ENCODE measurements around the gene GRID1.

GRCh38 chr10:86098187-86098881, 268.3 kb downstream of the GRID1 start:
- TF ChIP-seq EGR1 (conservative IDR thresholded peaks at IDR 0.05) (no peak), ZNF644 (tag; IDR thresholded peaks at IDR 0.05; ENCODE audit: low read depth) (no peak), RAD21 (CRISPR knock-in tag; conservative IDR thresholded peaks at IDR 0.05 in 1 of 2, IDR thresholded peaks at IDR 0.05 in 1 of 2) (no peak), HDAC2 (IDR thresholded peaks at IDR 0.05) (no peak), NR1H2 (CRISPR knock-in tag; IDR thresholded peaks at IDR 0.05) (no peak)
